Upper lobe of right lung (tissue), 1 donor: Measurements from ENCODE around the gene RASGRP2. TPM values are rescaled to one million over a fixed set of nuclear protein-coding genes. Genes with fewer than 3 reads are reported as not detected.
A peak's percentile ranks its signal among the peaks of the same experiment; 100 is the strongest.

Experiments used
- ATAC-seq: fragments of 200-7000 bp; cut with Tn5 transposase; one replicate; pipeline ENCODE4 v1.9.1; 2020; ENCODE audit warnings: mild to moderate bottlenecking, moderate library complexity
- DNase-seq: peaks from one replicate; pipeline ENCODE4 v3.0.0-alpha.2; 2020
- H3K27ac ChIP-seq: fragments of 200-600 bp; one replicate; pipeline ENCODE4 v1.8.0; 2022
- H3K27me3 ChIP-seq: fragments of 200-600 bp; one replicate; pipeline ENCODE4 v1.8.0; 2022; ENCODE audit warnings: mild to moderate bottlenecking
- H3K36me3 ChIP-seq: fragments of 200-600 bp; one replicate; pipeline ENCODE4 v1.8.0; 2022
- H3K4me1 ChIP-seq: fragments of 200-600 bp; one replicate; pipeline ENCODE4 v1.8.0; 2022
- H3K4me3 ChIP-seq: fragments of 200-600 bp; one replicate; pipeline ENCODE4 v1.8.0; 2022; ENCODE audit warnings: mild to moderate bottlenecking
- H3K9me3 ChIP-seq: fragments of 200-600 bp; one replicate; pipeline ENCODE4 v1.8.0; 2022
- CTCF ChIP-seq: fragments of 200-600 bp; IDR thresholded peaks from one replicate; pipeline ENCODE4 v1.8.0; 2022; ENCODE audit warnings: antibody characterized with exemption
- intact Hi-C: fragments of 100-400 bp; cut with DNase I; formaldehyde crosslinking; loops from one replicate; pipeline ENCODE4 v1.11.0; 2022
- total RNA-seq: library from RNA; stranded (reverse); fragmentation: NEBNext Ultra II Directional; extraction: Animal tissue kit (Norgen Biotek cat#: 25700); gene quantifications from one replicate; pipeline ENCODE4 v1.2.1, GENCODE V29; 2021
- donor health status: DM: no; HTN: yes; CAD: no; lungs with severe emphysema.

The RASGRP2 gene
- total RNA-seq, 1 donor from 2014 or later = 27.6 TPM

GRCh38 chr11:64698427-64698826 lies 45.5 kb downstream of the RASGRP2 start:
- intact Hi-C loops = no loop called here
- no peaks in the 10 kb centered on the region for H3K36me3 ChIP-seq
- H3K27me3 ChIP-seq = peaks cover 25% of the 10 kb centered on the region
- no peak overlapping the region for H3K4me3 ChIP-seq
- ATAC-seq (no peak), DNase-seq (peak; percentile 19)
- H3K4me1 ChIP-seq = no peaks in the 10 kb centered on the region
- H3K27ac ChIP-seq = no peak overlapping the region
- no peaks in the 10 kb centered on the region for H3K9me3 ChIP-seq
- TF ChIP-seq CTCF = no peak

GRCh38 chr11:64697663-64698375 lies 46.1 kb downstream of the RASGRP2 start:
- DNase-seq (peak; percentile 12), ATAC-seq (no peak)
- Histone ChIP-seq H3K4me1 (no peaks in the 10 kb centered on the region), H3K9me3 (no peaks in the 10 kb centered on the region), H3K27ac (no peak overlapping the region), H3K36me3 (no peaks in the 10 kb centered on the region), H3K27me3 (peaks cover 19% of the 10 kb centered on the region), H3K4me3 (no peak overlapping the region)
- intact Hi-C loops = no loop called here
- no peak for TF ChIP-seq CTCF

GRCh38 chr11:64696045-64696444 lies 47.9 kb downstream of the RASGRP2 start:
- no peak overlapping the region for H3K27ac ChIP-seq
- peak; percentile 19 for DNase-seq
- no peak for TF ChIP-seq CTCF
- H3K9me3 ChIP-seq = no peaks in the 10 kb centered on the region
- intact Hi-C loops = no loop called here
- H3K27me3 ChIP-seq = peaks cover 25% of the 10 kb centered on the region
- no peak overlapping the region for H3K4me3 ChIP-seq
- H3K4me1 ChIP-seq = no peaks in the 10 kb centered on the region
- no peaks in the 10 kb centered on the region for H3K36me3 ChIP-seq
- ATAC-seq = no peak

DNA sequence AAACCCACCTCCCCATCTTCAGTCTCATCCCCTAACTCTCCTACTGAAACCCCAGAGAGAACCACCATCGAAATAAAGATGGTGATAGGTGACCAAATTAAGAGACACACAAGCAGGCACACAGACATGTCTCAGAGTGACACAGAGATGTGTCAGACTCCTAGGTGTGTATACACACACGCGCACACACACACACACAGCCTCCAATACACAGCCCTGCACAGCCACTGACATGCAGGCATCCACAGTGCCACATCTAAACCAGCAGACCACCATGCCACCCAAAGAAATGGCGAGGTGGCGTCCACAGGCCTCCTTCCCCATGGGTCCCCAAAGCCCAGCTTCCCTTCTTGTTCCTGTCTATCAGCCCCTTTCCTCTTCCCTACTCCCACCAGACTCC lies 48.4 kb downstream of the RASGRP2 start:
- no peaks in the 10 kb centered on the region for H3K9me3 ChIP-seq
- H3K27ac ChIP-seq = no peak overlapping the region
- DNase-seq (peak; percentile 39), ATAC-seq (no peak)
- no peak for TF ChIP-seq CTCF
- no peaks in the 10 kb centered on the region for H3K4me1 ChIP-seq
- H3K4me3 ChIP-seq = no peak overlapping the region
- peaks cover 24% of the 10 kb centered on the region for H3K27me3 ChIP-seq
- intact Hi-C loops = no loop called here
- no peaks in the 10 kb centered on the region for H3K36me3 ChIP-seq

DNA sequence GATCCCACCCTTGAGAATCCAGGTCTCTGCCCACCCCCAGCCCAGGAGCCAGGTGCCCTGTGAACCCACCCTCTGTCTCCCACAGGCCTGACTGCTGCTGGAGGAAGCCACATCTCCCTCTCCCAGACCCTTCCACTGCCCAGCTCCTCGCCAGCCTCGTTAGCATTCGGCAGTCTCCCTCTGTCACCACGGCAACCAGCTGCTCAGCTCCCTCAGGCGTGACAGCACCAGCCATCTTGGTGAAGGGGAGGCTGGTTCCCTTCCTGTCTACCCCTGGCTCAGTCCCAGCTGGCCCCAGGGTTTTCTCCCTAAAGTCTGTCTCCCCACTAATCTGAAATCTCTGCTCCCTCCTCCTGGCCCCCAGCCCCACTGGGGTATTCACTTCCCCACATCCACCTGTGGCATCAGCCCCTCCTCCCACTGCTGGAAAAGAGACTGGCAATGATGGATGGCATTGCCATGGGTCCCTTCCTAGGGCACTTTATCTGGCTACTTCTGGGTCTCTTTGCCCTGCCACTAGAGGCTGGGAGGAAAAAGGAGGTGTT lies 49.0 kb downstream of the RASGRP2 start:
- H3K27me3 ChIP-seq = peaks cover 24% of the 10 kb centered on the region
- DNase-seq (peak; percentile 62), ATAC-seq (no peak)
- no peaks in the 10 kb centered on the region for H3K36me3 ChIP-seq
- H3K4me3 ChIP-seq = no peak overlapping the region
- no peak for TF ChIP-seq CTCF
- H3K4me1 ChIP-seq = no peaks in the 10 kb centered on the region
- no peaks in the 10 kb centered on the region for H3K9me3 ChIP-seq
- no peak overlapping the region for H3K27ac ChIP-seq
- intact Hi-C loops = no loop called here
